HG03196 (cell line): ENCODE data around the gene EIF4E1B.
A peak's percentile ranks its signal among the peaks of the same experiment; 100 is the strongest.

Source experiments
- ATAC-seq: cut with Tn5 transposase; IDR thresholded peaks from one replicate; pipeline ENCODE4 v1.9.1; 2021; ENCODE audit not compliant: unreplicated experiment

EIF4E1B gene

GRCh38 chr5:176644878-176645670 is 14.6 kb downstream of the EIF4E1B start:
- ATAC-seq: no peak

- ATAC-seq: no peak
Measured at GRCh38 chr5:176646049-176646706, 15.7 kb downstream of the EIF4E1B start.

- ATAC-seq: peak; percentile 8
Measured at GRCh38 chr5:176646707-176647029, 16.2 kb downstream of the EIF4E1B start.

- peak; percentile 93 for ATAC-seq
Measured at GRCh38 chr5:176647030-176647842, 16.8 kb downstream of the EIF4E1B start, which contains the start of gene TSPAN17. TSS of gene TSPAN17 (plus strand) at chr5:176647484. CDS start at chr5:176647616, 132 bp downstream.

- ATAC-seq: no peak
Measured at GRCh38 chr5:176647843-176648473, 17.5 kb downstream of the EIF4E1B start.

GRCh38 chr5:176648474-176649194 is 18.2 kb downstream of the EIF4E1B start:
- ATAC-seq: no peak

- ATAC-seq: no peak
Measured at GRCh38 chr5:176650354-176650884, 19.9 kb downstream of the EIF4E1B start.

- ATAC-seq: no peak
Measured at GRCh38 chr5:176651472-176651980, 21.1 kb downstream of the EIF4E1B start.

GRCh38 chr5:176652136-176652535 is 21.7 kb downstream of the EIF4E1B start:
- no peak for ATAC-seq

- no peak for ATAC-seq
Measured at GRCh38 chr5:176653401-176654385, 23.2 kb downstream of the EIF4E1B start.

- ATAC-seq: no peak
Measured at GRCh38 chr5:176654856-176655255, 24.4 kb downstream of the EIF4E1B start.

- no peak for ATAC-seq
Measured at GRCh38 chr5:176656467-176656990, 26.1 kb downstream of the EIF4E1B start.

GRCh38 chr5:176658007-176658599 is 27.6 kb downstream of the EIF4E1B start:
- no peak for ATAC-seq

GRCh38 chr5:176658817-176659511 is 28.5 kb downstream of the EIF4E1B start:
- ATAC-seq: no peak

- ATAC-seq: no peak
Measured at GRCh38 chr5:176659512-176659839, 29.0 kb downstream of the EIF4E1B start.

- ATAC-seq: no peak
Measured at GRCh38 chr5:176659860-176660461, 29.5 kb downstream of the EIF4E1B start.

- no peak for ATAC-seq
Measured at GRCh38 chr5:176660530-176660859, 30.0 kb downstream of the EIF4E1B start.
